Progenitor cell of endocrine pancreas (in vitro differentiated cells): Measurements from ENCODE around the gene CABP1. TPM values are rescaled to one million over a fixed set of nuclear protein-coding genes. Genes with fewer than 3 reads are reported as not detected.

Experiments used
- DNase-seq: peaks from one replicate; pipeline ENCODE4 v3.0.0; 2021; ENCODE audit warnings: low spot score; ENCODE audit not compliant: unreplicated experiment
- H3K27ac Mint-ChIP-seq: 2 replicates; pipeline ENCODE4 v1.8.0; 2021; ENCODE audit warnings: mild to moderate bottlenecking, moderate library complexity, mixed read lengths
- H3K27me3 Mint-ChIP-seq: 2 replicates; pipeline ENCODE4 v1.8.0; 2021; ENCODE audit warnings: mixed read lengths
- H3K36me3 Mint-ChIP-seq: 2 replicates; pipeline ENCODE4 v1.8.0; 2022; ENCODE audit warnings: mixed read lengths; ENCODE audit not compliant: insufficient read depth
- H3K4me1 Mint-ChIP-seq: 2 replicates; pipeline ENCODE4 v1.8.0; 2021; ENCODE audit warnings: low read depth, mixed read lengths
- H3K4me3 Mint-ChIP-seq: 2 replicates; pipeline ENCODE4 v1.8.0; 2021; ENCODE audit warnings: low read depth, mild to moderate bottlenecking, moderate library complexity, mixed read lengths
- H3K9me3 Mint-ChIP-seq: 2 replicates; pipeline ENCODE4 v1.8.0; 2021; ENCODE audit warnings: low read depth, mixed read lengths
- total RNA-seq: library from RNA; stranded (reverse); gene quantifications from 2 replicates; pipeline ENCODE4 v1.2.1, GENCODE V29; 2021
- TF ChIP-seq, protein P1 (sequence below): fragments of 200-600 bp; sonication (generic); IDR thresholded peaks from one replicate; pipeline ENCODE4 v1.5.0; 2021; ENCODE audit warnings: antibody characterized with exemption, mild to moderate bottlenecking; ENCODE audit not compliant: unreplicated experiment

The CABP1 gene
- total RNA-seq, 1 donor from 2014 or later: 0.19 TPM

DNA sequence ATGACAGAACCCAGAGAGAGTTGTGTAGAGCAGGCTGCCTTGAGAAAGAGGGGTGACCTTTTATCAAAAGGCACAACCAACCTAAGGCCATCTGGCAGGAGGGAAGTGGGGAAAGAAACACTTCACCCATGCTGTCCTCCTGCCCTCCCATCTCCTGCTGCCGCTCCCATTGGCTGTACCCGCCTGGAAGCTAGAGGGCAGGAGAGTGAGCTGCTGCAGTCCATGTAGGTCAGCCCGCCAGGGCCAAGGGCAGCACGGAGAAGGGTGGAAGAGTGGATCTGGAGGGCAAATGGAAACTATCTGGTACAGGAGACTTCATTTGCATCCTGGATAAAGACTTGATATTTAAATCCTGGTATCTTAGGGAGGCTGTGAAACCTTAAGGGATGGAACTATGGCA is 11.5 kb upstream of the CABP1 start:
- peaks cover 23% of the 10 kb centered on the region for H3K27me3 Mint-ChIP-seq
- no peaks in the 10 kb centered on the region for H3K9me3 Mint-ChIP-seq
- DNase-seq: no peak
- H3K27ac Mint-ChIP-seq: no peak overlapping the region
- TF ChIP-seq, protein P1, sequence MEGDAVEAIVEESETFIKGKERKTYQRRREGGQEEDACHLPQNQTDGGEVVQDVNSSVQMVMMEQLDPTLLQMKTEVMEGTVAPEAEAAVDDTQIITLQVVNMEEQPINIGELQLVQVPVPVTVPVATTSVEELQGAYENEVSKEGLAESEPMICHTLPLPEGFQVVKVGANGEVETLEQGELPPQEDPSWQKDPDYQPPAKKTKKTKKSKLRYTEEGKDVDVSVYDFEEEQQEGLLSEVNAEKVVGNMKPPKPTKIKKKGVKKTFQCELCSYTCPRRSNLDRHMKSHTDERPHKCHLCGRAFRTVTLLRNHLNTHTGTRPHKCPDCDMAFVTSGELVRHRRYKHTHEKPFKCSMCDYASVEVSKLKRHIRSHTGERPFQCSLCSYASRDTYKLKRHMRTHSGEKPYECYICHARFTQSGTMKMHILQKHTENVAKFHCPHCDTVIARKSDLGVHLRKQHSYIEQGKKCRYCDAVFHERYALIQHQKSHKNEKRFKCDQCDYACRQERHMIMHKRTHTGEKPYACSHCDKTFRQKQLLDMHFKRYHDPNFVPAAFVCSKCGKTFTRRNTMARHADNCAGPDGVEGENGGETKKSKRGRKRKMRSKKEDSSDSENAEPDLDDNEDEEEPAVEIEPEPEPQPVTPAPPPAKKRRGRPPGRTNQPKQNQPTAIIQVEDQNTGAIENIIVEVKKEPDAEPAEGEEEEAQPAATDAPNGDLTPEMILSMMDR: no peak
- no peak overlapping the region for H3K4me3 Mint-ChIP-seq
- no peaks in the 10 kb centered on the region for H3K4me1 Mint-ChIP-seq
- H3K36me3 Mint-ChIP-seq: no peaks in the 10 kb centered on the region

DNA sequence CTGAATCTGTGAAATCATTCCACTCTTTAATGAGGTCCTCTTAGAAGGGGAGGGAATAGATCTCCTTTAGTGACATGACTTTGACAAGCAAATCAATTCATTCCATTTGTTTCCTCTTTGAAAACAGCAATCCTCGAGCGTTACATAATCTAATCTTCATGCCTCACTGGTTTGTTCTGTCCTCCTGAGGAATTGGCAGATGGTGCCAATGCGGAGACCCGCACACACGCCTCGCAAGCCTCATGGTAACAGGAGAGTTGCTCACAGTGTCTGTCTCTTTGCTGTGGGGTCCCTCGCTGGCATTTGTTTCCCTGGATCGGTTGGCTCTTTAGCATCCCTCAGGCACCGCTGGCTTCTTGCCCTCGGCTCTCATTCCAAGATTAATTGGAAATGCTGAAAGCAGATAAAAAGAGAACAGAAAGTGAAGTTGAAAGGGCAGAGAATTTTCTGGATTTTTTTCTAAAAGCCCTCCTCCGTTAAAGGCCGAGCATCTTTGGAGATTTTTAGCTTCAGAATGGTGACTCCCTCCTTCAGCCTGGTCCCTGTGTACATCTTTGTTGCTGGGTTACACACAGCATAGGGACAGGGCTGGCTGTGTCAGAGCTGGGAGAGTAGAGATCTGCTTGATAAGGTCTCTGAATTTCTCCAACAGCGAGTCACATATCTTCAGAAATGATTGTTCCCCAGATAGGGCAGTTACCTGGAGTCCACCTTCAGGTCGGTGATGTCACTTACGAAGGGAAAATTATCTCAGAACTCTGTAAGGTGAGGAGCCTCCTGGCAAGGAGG is 10.1 kb upstream of the CABP1 start:
- DNase-seq: no peak
- Mint-ChIP-seq H3K4me1 (no peaks in the 10 kb centered on the region), H3K27ac (peak overlapping the region; percentile 29), H3K4me3 (no peak overlapping the region), H3K36me3 (no peaks in the 10 kb centered on the region), H3K9me3 (no peaks in the 10 kb centered on the region), H3K27me3 (peaks cover 30% of the 10 kb centered on the region)
- TF ChIP-seq, protein P1: no peak

DNA sequence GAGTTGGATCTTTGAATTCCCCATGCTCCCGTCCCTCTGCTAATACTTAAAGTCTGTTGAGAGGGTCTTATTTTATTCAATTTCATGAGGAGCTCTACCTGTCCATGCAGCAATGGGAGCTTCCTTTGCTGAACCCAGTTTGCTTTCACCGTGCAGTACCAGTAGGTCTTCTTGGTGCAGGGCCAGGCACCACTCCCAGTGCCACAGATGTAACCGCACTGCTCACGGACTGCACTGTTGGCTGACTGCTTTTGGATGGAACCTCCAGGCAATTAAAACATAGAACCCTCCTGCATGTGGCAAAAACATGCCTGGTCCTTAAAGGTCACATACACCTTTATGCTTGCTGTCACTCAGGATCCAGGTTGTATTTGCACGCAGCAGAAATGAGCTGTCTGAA is 9.3 kb upstream of the CABP1 start:
- H3K4me3 Mint-ChIP-seq: no peak overlapping the region
- TF ChIP-seq, protein P1: no peak
- no peak for DNase-seq
- peaks cover 30% of the 10 kb centered on the region for H3K27me3 Mint-ChIP-seq
- H3K36me3 Mint-ChIP-seq: no peaks in the 10 kb centered on the region
- no peaks in the 10 kb centered on the region for H3K4me1 Mint-ChIP-seq
- no peaks in the 10 kb centered on the region for H3K9me3 Mint-ChIP-seq
- H3K27ac Mint-ChIP-seq: no peak overlapping the region

DNA sequence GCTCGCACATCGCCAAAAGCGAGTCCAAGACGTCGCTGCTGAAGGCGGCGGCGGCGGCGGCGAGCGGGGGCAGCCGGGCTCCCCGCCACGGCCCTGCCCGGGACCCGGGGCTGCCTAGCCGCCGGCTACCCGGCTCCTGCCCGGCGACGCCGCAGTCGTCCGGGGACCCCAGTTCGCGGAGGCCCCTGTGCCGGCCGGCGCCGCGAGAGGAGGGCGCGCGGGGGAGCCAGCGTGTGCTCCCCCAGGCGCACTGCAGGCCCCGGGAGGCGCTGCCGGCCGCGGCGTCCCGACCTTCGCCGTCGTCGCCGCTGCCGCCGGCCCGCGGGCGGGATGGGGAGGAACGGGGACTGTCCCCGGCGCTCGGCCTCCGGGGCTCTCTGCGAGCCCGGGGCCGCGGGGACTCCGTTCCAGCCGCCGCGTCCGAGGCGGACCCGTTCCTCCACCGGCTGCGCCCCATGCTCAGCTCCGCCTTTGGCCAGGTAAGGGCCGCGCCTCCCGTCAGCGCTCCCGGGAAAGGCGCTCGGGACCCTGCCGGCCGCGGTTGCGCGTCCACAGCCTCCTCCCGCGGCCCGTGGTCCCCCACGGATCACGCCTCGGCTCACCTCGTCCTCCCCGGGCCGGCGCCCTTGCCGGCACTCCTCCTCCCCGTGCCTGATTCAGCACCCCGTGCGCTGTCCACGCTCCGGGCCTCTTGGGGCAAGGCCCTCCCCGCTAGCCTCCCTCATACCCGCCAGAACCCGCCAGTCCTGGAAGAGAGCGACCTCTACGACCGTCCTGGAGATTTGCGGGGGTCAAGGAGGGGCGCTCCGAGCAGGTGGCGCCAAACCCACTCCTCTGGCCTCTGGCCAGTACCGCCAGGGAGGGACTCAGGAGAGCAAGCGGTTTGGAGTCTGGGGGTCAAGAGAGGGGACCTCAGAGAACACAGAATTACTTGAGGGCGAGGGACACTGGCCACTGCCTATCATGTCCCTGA is 721 bp downstream of the CABP1 start:
- Mint-ChIP-seq H3K9me3 (no peaks in the 10 kb centered on the region), H3K4me3 (peak overlapping the region; percentile 65), H3K4me1 (peaks cover 9% of the 10 kb centered on the region), H3K36me3 (no peaks in the 10 kb centered on the region), H3K27ac (no peak overlapping the region), H3K27me3 (peaks cover 64% of the 10 kb centered on the region)
- TF ChIP-seq, protein P1: peak; percentile 19
- DNase-seq: peak; percentile 65

DNA sequence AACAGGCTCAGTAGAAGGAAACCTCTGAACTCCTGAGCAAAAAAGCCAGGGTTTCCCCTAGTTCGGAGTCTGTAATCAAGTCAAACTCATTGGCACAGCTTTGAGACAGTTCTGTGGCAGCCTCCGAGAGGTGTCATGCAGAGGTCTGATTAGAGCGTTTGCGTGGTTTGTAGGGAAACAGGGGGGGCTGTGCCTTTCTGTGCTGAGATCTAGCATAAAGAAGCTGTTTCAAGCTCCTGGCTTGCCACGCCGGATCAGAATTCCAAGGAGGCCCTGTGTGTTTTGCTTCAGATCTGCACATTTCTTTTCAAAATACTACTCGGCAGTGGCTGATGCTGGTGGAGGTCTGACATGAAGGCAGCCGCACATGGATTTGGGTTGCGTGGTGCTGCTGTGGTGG is 1.7 kb downstream of the CABP1 start:
- Mint-ChIP-seq H3K27ac (no peak overlapping the region), H3K9me3 (no peaks in the 10 kb centered on the region), H3K4me3 (peak overlapping the region; percentile 65), H3K27me3 (peaks cover 65% of the 10 kb centered on the region), H3K4me1 (peaks cover 9% of the 10 kb centered on the region), H3K36me3 (no peaks in the 10 kb centered on the region)
- DNase-seq: no peak
- TF ChIP-seq, protein P1: no peak
